Measurements from ENCODE around the gene TMEM229B.
A peak's percentile ranks its signal among the peaks of the same experiment; 100 is the strongest.

The TMEM229B gene

GRCh38 chr14:67447033-67447381 lies 41.5 kb downstream of the TMEM229B start:
- no peak for DNase-seq

GRCh38 chr14:67446371-67447032 lies 42.0 kb downstream of the TMEM229B start:
- DNase-seq, result no peak

- DNase-seq, result no peak
These were observed 44.1 kb downstream of the TMEM229B start for GRCh38 chr14:67444395-67444794.

- no peak for DNase-seq
These were observed 46.2 kb downstream of the TMEM229B start for GRCh38 chr14:67442139-67442906.

GRCh38 chr14:67441672-67442071 lies 46.8 kb downstream of the TMEM229B start:
- DNase-seq, result no peak

GRCh38 chr14:67441256-67441655 lies 47.3 kb downstream of the TMEM229B start:
- DNase-seq, result no peak

GRCh38 chr14:67440513-67440912 lies 48.0 kb downstream of the TMEM229B start:
- no peak for DNase-seq

- DNase-seq, result no peak
These were observed 49.6 kb downstream of the TMEM229B start for GRCh38 chr14:67438969-67439368.

- no peak for DNase-seq
These were observed 52.3 kb downstream of the TMEM229B start for GRCh38 chr14:67436006-67436866.

- DNase-seq, result no peak
These were observed 52.9 kb downstream of the TMEM229B start for GRCh38 chr14:67435603-67436002.

GRCh38 chr14:67432050-67432564 lies 56.4 kb downstream of the TMEM229B start:
- no peak for DNase-seq

GRCh38 chr14:67429510-67430205 lies 58.9 kb downstream of the TMEM229B start:
- DNase-seq, result no peak

GRCh38 chr14:67428501-67429031 lies 60.0 kb downstream of the TMEM229B start:
- DNase-seq, result no peak

GRCh38 chr14:67426983-67427606 lies 61.4 kb downstream of the TMEM229B start:
- peak; percentile 77 for DNase-seq

- DNase-seq, result no peak
These were observed 62.4 kb downstream of the TMEM229B start for GRCh38 chr14:67426161-67426560.

GRCh38 chr14:67425608-67426007 lies 62.9 kb downstream of the TMEM229B start:
- DNase-seq, result no peak

GRCh38 chr14:67424539-67424938 lies 64.0 kb downstream of the TMEM229B start:
- no peak for DNase-seq

- no peak for DNase-seq
These were observed 65.1 kb downstream of the TMEM229B start for GRCh38 chr14:67423424-67423823.

GRCh38 chr14:67421356-67422224 lies 66.9 kb downstream of the TMEM229B start:
- DNase-seq, result no peak
